Neural cell (in vitro differentiated cells): ENCODE results near the gene OR5L2. TPM values are rescaled to one million over a fixed set of nuclear protein-coding genes. Genes with fewer than 3 reads are reported as not detected.

Experiments
- H2AFZ ChIP-seq: fragments of 200-600, 300-800 bp; sonication (generic), shearing (Covaris generic); 2 replicates; pipeline ENCODE4 v1.6.0; 2014; ENCODE audit warnings: low read depth, mild to moderate bottlenecking, antibody characterized with exemption, low read length, moderate library complexity
- H3F3A ChIP-seq: fragments of 200-600 bp; shearing (Covaris generic); 2 replicates; pipeline ENCODE4 v1.6.1; 2016; ENCODE audit warnings: mild to moderate bottlenecking, moderate library complexity, mixed read lengths, antibody characterized with exemption, low read length; ENCODE audit not compliant: insufficient read depth, poor library complexity, severe bottlenecking
- H3K27ac ChIP-seq: fragments of 200-600, 300-800 bp; sonication (generic), shearing (Covaris generic); 2 replicates; pipeline ENCODE4 v1.5.1; 2014; ENCODE audit warnings: mild to moderate bottlenecking, low read length, moderate library complexity
- H3K27me3 ChIP-seq: fragments of 300-800, 200-600 bp; sonication (generic), shearing (Covaris generic); 2 replicates; pipeline ENCODE4 v1.6.0; 2014; ENCODE audit warnings: mild to moderate bottlenecking, low read depth, low read length, moderate library complexity; ENCODE audit not compliant: insufficient read depth
- H3K36me3 ChIP-seq: fragments of 300-800, 200-600 bp; sonication (generic), shearing (Covaris generic); 2 replicates; pipeline ENCODE4 v1.5.1; 2014; ENCODE audit warnings: mild to moderate bottlenecking, antibody characterized with exemption, low read length, moderate library complexity; ENCODE audit not compliant: insufficient read depth
- H3K4me2 ChIP-seq: fragments of 300-800, 200-600 bp; sonication (generic), shearing (Covaris generic); 2 replicates; pipeline ENCODE4 v1.6.0; 2014; ENCODE audit warnings: mild to moderate bottlenecking, low read length
- H3K4me3 ChIP-seq: fragments of 300-800, 200-600 bp; sonication (generic), shearing (Covaris generic); 2 replicates; pipeline ENCODE4 v1.5.1; 2014; ENCODE audit warnings: mild to moderate bottlenecking, low read length, moderate library complexity
- H3K79me2 ChIP-seq: fragments of 200-600 bp; shearing (Covaris generic); replicated peaks from 2 replicates; pipeline ENCODE4 v1.6.0; 2014; ENCODE audit warnings: mild to moderate bottlenecking, low read length, moderate library complexity; ENCODE audit not compliant: insufficient read depth
- H3K9ac ChIP-seq: fragments of 300-800, 200-600 bp; sonication (generic), shearing (Covaris generic); 2 replicates; pipeline ENCODE4 v1.6.1; 2016; ENCODE audit warnings: mild to moderate bottlenecking, low read length, mixed read lengths
- H3K9me2 ChIP-seq: fragments of 200-600 bp; shearing (Covaris generic); 2 replicates; pipeline ENCODE4 v1.6.1; 2016; ENCODE audit warnings: mild to moderate bottlenecking, low read length, mixed read lengths; ENCODE audit not compliant: insufficient read depth
- H3K9me3 ChIP-seq: fragments of 200-600, 300-800 bp; sonication (generic), shearing (Covaris generic); 2 replicates; pipeline ENCODE4 v1.6.1; 2016; ENCODE audit warnings: mild to moderate bottlenecking, mixed run types, low read length, moderate library complexity, mixed read lengths
- H4K20me1 ChIP-seq: fragments of 200-600 bp; shearing (Covaris generic); 2 replicates; pipeline ENCODE4 v1.6.1; 2016; ENCODE audit warnings: mild to moderate bottlenecking, mixed run types; ENCODE audit not compliant: insufficient read depth
- CTCF ChIP-seq: fragments of 450-650 bp; IDR thresholded peaks from 2 replicates; pipeline ENCODE4 v1.5.1; 2014; ENCODE audit warnings: antibody characterized with exemption, mild to moderate bottlenecking, moderate library complexity; ENCODE audit not compliant: poor library complexity, severe bottlenecking
- EP300 ChIP-seq: fragments of 450-650 bp; conservative IDR thresholded peaks from 2 replicates; pipeline ENCODE4 v1.6.1; 2014; ENCODE audit warnings: antibody characterized with exemption, mild to moderate bottlenecking, moderate library complexity; ENCODE audit not compliant: poor library complexity, severe bottlenecking
- EZH2 ChIP-seq: fragments of 200-600, 300-800 bp; shearing (Covaris generic), sonication (generic); IDR thresholded peaks from 2 replicates; pipeline ENCODE4 v1.6.1; 2014; ENCODE audit warnings: antibody characterized with exemption, low read length, borderline replicate concordance, mild to moderate bottlenecking; ENCODE audit not compliant: insufficient read depth, poor library complexity, severe bottlenecking
- MXI1 ChIP-seq: fragments of 450-650 bp; conservative IDR thresholded peaks from 2 replicates; pipeline ENCODE4 v1.6.1; 2014; ENCODE audit warnings: antibody characterized with exemption, mild to moderate bottlenecking; ENCODE audit not compliant: poor library complexity, severe bottlenecking
- POLR2AphosphoS5 ChIP-seq: IDR thresholded peaks from 2 replicates; pipeline ENCODE4 v1.6.1; 2012
- RAD21 ChIP-seq: fragments of 450-650 bp; conservative IDR thresholded peaks from 2 replicates; pipeline ENCODE4 v1.6.1; 2014; ENCODE audit warnings: antibody characterized with exemption, mild to moderate bottlenecking, moderate library complexity
- SMC3 ChIP-seq: fragments of 450-650 bp; conservative IDR thresholded peaks from 2 replicates; pipeline ENCODE4 v1.6.1; 2014; ENCODE audit warnings: antibody characterized with exemption, mild to moderate bottlenecking, moderate library complexity; ENCODE audit not compliant: poor library complexity
- TAF1 ChIP-seq: IDR thresholded peaks from 2 replicates; pipeline ENCODE4 v1.6.1; 2012; ENCODE audit warnings: low read depth
- polyA plus RNA-seq: library from polyadenylated mRNA; depleted of rRNA; stranded (reverse); fragments of >200 nt; gene quantifications from 2 replicates; pipeline ENCODE4 v1.2.3, GENCODE V29; 2014
- TF ChIP-seq, protein P1 (sequence below): IDR thresholded peaks from 2 replicates; pipeline ENCODE4 v1.6.1; 2012; ENCODE audit warnings: borderline replicate concordance

The OR5L2 gene
- polyA plus RNA-seq, 1 donor from 2014 or later, result not detected

- TF ChIP-seq POLR2AphosphoS5 (no peak), RAD21 (no peak), EP300 (no peak), TAF1 (no peak), CTCF (no peak), MXI1 (no peak), SMC3 (no peak), EZH2 (no peak)
- TF ChIP-seq, protein P1, sequence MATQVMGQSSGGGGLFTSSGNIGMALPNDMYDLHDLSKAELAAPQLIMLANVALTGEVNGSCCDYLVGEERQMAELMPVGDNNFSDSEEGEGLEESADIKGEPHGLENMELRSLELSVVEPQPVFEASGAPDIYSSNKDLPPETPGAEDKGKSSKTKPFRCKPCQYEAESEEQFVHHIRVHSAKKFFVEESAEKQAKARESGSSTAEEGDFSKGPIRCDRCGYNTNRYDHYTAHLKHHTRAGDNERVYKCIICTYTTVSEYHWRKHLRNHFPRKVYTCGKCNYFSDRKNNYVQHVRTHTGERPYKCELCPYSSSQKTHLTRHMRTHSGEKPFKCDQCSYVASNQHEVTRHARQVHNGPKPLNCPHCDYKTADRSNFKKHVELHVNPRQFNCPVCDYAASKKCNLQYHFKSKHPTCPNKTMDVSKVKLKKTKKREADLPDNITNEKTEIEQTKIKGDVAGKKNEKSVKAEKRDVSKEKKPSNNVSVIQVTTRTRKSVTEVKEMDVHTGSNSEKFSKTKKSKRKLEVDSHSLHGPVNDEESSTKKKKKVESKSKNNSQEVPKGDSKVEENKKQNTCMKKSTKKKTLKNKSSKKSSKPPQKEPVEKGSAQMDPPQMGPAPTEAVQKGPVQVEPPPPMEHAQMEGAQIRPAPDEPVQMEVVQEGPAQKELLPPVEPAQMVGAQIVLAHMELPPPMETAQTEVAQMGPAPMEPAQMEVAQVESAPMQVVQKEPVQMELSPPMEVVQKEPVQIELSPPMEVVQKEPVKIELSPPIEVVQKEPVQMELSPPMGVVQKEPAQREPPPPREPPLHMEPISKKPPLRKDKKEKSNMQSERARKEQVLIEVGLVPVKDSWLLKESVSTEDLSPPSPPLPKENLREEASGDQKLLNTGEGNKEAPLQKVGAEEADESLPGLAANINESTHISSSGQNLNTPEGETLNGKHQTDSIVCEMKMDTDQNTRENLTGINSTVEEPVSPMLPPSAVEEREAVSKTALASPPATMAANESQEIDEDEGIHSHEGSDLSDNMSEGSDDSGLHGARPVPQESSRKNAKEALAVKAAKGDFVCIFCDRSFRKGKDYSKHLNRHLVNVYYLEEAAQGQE, result no peak
- H3K27ac ChIP-seq, result no peak within 1 kb of the TSS
- no peak within 1 kb of the TSS for H3K4me2 ChIP-seq
- H3K9me3 ChIP-seq, result no peaks in the 10 kb centered on the region
- H3K79me2 ChIP-seq, result no peaks in the 10 kb centered on the region
- H3K36me3 ChIP-seq, result no peaks in the 10 kb centered on the region
- H4K20me1 ChIP-seq, result no peaks in the 10 kb centered on the region
- no peaks in the 10 kb centered on the region for H3F3A ChIP-seq
- no peaks in the 10 kb centered on the region for H3K9me2 ChIP-seq
- no peak within 1 kb of the TSS for H3K4me3 ChIP-seq
- H2AFZ ChIP-seq, result no peak within 1 kb of the TSS
- no peak within 1 kb of the TSS for H3K9ac ChIP-seq
- no peaks in the 10 kb centered on the region for H3K27me3 ChIP-seq
Observed at GRCh38 chr11:55838452-55838851, 11.4 kb downstream of the OR5L2 start, which contains the start of gene OR5D16. OR5D16 (plus strand) TSS chr11:55838752; CDS start chr11:55838752, 0 bp downstream.

- Histone ChIP-seq H3K9me2 (no peaks in the 10 kb centered on the region), H3K27ac (no peak overlapping the region), H4K20me1 (no peaks in the 10 kb centered on the region), H3K27me3 (no peaks in the 10 kb centered on the region), H3K36me3 (no peaks in the 10 kb centered on the region), H3K9me3 (no peaks in the 10 kb centered on the region), H3F3A (no peaks in the 10 kb centered on the region), H2AFZ (no peak overlapping the region), H3K4me2 (no peak overlapping the region), H3K4me3 (no peak overlapping the region), H3K79me2 (no peaks in the 10 kb centered on the region), H3K9ac (no peak overlapping the region)
- TF ChIP-seq MXI1 (no peak), SMC3 (no peak), POLR2AphosphoS5 (no peak), EZH2 (no peak), RAD21 (no peak), TAF1 (no peak), EP300 (no peak), CTCF (no peak)
- TF ChIP-seq, protein P1, result no peak
Observed at GRCh38 chr11:55847453-55847852, 20.4 kb downstream of the OR5L2 start.
